Left renal cortex interstitium (tissue), 4 donors: Measurements from ENCODE around the gene SELENOH. TPM values are rescaled to one million over a fixed set of nuclear protein-coding genes. Genes with fewer than 3 reads are reported as not detected.
"Not testable (repeated sequence)": the region's sequence is repeated elsewhere in the genome, so short reads cannot be mapped to it uniquely, and the experiment has no call there.

Experiments used
- DNase-seq, 4 donors: peaks; one replicate each; pipeline ENCODE4 v3.0.0-alpha.2; 2013; ENCODE audit warnings: low read depth in 4 of 4, low spot score in 2 of 4, missing footprints in 1 of 4
- polyA plus RNA-seq, 4 donors: library from polyadenylated mRNA; unstranded; fragments of 120-200 nt; gene quantifications; one replicate each; pipeline ENCODE4 v1.2.1, GENCODE V29; 2013; ENCODE audit not compliant: insufficient read length in 4 of 4

The SELENOH gene
- 100 to 1,000 TPM; 110 to 168 (median 131) TPM for polyA plus RNA-seq

DNA sequence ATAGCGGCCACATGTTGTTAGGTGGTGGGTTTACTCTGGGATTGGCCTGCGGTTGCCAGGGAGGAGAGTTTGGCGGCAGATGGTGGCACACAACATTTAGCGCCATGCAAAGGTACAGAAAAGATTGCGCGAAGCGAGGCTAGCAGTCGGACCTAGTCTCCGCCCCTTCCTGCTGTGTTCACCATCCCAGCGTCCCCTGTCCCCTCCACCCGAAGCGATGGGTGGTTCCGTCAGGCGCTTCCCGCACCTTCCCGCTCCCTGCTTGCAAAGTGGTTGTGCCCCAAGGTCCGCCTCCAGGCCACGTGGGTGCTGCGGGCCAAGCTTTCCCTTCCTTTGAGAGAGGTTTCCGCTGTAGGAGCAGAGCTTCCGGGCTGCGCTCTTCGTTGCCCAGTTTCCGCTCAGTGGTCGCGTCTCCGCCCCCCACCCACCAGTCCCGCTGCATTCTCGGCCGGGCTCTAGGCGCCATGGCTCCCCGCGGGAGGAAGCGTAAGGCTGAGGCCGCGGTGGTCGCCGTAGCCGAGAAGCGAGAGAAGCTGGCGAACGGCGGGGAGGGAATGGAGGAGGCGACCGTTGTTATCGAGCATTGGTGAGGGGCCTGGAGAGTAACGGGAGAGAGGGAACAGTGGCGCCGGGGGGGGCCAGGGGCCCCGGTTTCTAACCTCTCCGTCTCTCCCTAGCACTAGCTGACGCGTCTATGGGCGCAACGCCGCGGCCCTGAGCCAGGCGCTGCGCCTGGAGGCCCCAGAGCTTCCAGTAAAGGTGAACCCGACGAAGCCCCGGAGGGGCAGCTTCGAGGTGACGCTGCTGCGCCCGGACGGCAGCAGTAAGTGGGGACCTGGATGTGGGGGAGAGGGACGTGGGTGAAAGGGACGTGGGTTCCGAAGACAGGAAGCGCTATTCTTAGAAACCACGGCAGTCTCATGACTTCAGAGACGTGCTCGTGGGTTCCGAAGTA lies at the start of gene SELENOH:
Gene SELENOH (plus strand): TSS at position 360 of the 955 bp plus-strand sequence. CDS start 105 bp downstream, at position 465.
- DNase-seq: peak; percentile 85 to 96 (median 90)

- no peak for DNase-seq
Observed at GRCh38 chr11:57698843-57699365, 42.4 kb upstream of the SELENOH start.

DNA sequence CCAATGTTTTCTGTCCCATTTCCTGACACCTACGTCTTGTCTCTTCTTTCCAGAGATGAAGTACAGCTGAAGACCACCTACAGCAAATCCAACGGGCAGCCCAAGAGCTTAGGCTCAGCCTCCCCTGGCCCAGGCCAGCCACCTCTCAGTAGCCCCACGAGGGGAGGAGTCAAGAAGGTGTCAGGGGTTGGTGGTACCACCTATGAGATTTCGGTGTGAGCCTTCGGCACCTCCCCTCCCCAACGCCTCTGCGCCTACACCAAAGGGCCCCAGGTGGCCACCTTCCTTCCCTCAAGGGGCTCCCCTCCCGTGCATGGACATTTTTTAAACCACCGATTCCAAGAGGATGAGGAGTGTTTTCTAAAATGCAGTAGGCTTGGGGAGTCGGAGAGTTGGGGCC lies 41.5 kb upstream of the SELENOH start:
- DNase-seq: no peak

- no peak for DNase-seq
Observed at GRCh38 chr11:57700425-57700824, 40.9 kb upstream of the SELENOH start.

DNA sequence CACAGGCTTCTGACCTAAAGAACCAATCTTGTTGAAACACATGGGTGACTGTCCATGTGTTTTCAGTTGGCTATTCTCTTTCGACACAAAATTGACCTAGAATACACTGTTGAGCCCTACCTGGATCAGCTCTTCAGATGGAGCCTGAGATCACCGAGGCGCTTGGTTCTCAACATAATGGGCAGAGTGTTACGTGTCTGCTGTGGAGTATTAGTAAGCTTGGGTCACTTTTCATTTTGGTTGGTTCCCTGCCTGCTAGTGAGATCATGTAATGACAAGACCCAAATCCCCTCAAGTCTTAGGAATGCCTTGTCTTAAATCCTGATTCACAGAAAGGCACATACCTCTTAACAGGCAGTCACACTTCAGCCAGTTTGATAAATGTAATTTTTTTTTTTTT lies 38.0 kb upstream of the SELENOH start:
- no peak for DNase-seq

DNA sequence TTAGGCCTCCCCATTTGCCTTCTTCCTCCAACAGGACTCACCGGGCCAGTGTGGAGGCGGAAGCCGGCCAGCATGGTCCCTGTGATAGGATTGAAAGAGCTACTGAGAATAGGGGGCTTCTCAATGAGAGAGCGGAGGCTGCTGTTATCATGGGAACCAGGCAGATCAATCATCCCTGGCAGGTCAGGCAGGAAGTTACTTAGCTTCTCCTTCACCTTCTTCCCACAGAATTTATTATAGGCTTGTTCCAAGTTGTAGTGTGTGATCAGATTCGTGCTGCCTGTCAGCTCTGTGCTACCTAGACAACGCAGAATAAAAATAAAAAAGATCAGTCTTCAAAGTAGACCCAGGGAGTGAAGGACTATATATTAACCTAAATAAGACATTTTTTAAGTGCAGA lies 36.4 kb upstream of the SELENOH start:
- no peak for DNase-seq

GRCh38 chr11:57705432-57705831 lies 35.9 kb upstream of the SELENOH start:
- DNase-seq: not testable (repeated sequence)

DNA sequence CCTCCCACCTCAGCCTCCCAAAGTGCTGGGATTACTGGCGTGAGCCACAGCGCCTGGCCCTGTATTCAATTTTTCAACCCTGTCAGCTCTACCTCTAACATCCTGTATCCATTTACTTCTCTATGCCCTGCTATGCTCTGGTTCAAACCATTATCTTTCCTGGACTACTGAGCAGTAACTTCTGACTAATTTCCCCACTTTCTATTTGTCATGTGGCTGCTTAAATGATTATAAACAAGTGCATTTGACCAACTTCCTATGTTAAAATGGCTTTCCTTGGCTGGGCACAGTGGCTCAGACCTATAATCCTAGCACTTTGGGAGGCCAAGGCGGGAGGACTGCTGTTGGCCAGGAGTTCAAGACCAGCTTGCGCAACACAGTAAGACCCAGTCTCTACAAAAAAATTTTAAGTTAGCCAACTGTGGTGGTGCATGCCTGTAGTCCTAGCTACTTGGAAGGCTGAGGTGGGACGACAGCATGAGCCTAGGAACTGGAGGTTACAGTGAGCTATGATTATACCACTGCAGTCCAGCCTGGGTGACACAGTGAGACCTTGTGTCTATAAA lies 31.4 kb upstream of the SELENOH start:
- DNase-seq: no peak

- DNase-seq: peak; percentile 57 to 70 (median 62)
Observed at GRCh38 chr11:57711414-57712255, 29.7 kb upstream of the SELENOH start, which contains the start of gene MED19. Gene MED19, minus strand, starts transcription at chr11:57712215. Its CDS starts 36 bp downstream, at chr11:57712179.

- DNase-seq: peak; percentile 93 to 99 (median 97)
Observed at GRCh38 chr11:57712256-57713150, 28.8 kb upstream of the SELENOH start, which contains the start of gene TMX2. Gene TMX2, plus strand, starts transcription at chr11:57712593. Its CDS starts 26 bp downstream, at chr11:57712619.

DNA sequence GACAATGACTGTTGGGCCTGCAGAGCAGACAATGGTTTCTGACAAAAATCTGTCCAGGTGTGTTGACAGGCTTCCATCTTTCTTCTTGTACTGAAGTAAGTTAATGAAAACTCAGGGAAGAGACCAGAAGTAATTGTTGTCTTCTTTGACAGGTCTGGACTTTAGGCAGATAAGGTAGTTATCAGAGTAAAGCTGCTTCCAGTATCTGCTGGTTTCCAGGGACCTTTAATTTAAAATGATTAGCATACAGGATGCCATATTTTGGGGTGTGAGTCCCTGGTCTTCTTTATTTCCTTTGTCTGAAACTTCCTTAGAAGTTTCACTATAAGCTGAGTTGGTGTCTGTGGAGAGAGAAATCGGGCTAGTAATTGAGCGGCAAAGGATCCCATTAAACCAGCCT lies 27.5 kb upstream of the SELENOH start:
- no peak for DNase-seq

DNA sequence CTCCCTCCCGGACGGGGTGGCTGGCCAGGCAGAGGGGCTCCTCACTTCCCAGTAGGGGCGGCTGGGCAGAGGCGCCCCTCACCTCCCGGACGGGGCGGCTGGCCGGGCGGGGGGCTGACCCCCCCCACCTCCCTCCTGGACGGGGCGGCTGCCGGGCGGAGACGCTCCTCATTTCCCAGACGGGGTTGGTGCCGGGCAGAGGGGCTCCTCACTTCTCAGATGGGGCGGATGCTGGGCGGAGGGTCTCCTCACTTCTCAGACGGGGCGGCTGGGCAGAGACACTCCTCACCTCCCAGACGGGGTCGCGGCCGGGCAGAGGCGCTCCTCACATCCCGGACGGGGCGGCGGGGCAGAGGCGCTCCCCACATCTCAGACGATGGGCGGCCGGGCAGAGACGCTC lies 24.6 kb upstream of the SELENOH start:
- DNase-seq: not testable (repeated sequence)

DNA sequence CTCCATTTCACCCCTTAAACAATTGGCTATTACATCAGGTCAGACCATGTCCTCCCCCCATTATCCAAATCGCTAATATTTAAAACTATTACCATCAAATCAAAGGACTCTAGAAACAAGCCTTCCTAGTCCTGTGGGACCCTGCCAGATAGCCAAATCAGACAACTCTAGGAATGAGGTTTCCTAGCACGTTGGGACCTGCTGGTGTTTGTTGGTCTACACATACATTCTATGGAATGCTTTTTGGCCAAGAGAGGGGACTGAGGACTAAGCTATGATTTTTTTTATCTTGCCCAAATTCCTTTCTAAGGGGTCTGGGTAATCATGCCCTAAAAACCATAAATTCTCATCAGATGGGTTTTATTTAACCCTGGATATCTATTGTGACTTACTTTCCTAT lies 14.1 kb upstream of the SELENOH start:
- DNase-seq: no peak

GRCh38 chr11:57728829-57729228 lies 12.5 kb upstream of the SELENOH start:
- DNase-seq: no peak

DNA sequence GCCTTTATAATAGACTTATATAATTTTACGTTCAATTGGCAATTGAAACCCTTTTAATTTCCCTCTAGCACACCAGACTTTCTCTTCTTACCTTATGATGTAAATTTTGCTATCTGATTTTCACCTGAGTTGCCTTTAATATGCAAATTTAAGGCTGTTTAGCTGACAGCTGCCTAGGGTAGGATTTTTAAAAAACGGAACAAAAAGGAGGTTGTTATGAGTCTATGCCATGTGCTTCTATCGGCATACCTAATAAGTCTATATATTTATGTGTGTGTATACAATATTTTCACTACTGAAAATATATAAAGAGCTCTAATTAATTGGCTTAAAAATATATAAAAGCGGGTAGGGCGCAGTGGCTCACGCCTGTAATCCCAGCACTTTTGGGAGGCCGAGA lies 11.8 kb upstream of the SELENOH start:
- no peak for DNase-seq

DNA sequence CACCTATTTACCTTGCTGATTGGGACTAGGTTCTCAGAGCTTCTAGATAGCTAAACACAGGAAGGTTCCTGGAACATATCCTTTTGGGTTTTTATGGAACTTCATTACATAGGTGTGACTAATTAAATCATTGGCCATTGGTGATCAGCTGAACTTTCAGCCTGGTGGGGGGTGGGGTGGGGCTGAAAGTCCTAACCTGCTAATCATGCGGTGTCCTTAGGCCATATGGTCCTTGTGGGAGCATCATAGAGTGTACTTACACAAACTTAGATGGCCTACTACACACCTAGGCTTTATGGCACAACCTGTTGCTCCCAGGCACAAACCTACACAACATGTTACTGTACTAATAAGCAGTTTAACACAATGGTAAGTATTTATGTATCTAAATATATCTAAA lies 8.6 kb upstream of the SELENOH start:
- DNase-seq: no peak

DNA sequence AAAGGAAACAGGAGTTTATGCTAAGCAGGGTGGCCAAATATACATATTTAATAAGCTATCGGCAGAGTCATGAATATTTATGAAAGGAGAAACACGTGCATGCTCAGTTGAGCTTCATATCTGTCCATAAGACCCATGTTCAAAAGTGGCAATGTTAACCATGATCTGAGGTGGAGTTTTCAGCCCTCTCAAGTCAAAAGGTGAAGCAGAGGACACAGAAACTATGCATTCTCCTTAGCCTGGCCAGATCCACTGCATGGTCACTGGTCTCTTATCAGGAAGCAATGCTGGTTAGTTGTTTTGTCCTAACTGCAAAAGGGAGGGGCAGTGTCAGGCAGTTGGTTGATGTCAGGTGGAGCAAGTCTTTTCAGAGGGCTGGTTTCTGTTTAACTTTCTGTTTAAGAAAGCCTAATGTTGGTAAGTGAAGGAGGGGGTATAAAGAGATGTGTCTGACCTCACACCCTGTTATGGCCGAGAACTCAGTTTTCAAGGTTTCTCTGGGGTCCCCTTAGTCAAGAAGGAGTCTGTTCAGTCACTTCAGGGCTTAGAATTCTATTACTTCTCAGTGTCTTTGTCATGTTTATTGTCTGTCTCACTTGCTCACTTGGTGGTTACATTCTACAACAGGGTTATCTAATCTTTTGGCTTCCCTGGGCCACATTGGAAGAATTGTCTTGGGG lies 5.5 kb upstream of the SELENOH start:
- DNase-seq: no peak

GRCh38 chr11:57742087-57742452 lies 779 bp downstream of the SELENOH start:
- DNase-seq: no peak

DNA sequence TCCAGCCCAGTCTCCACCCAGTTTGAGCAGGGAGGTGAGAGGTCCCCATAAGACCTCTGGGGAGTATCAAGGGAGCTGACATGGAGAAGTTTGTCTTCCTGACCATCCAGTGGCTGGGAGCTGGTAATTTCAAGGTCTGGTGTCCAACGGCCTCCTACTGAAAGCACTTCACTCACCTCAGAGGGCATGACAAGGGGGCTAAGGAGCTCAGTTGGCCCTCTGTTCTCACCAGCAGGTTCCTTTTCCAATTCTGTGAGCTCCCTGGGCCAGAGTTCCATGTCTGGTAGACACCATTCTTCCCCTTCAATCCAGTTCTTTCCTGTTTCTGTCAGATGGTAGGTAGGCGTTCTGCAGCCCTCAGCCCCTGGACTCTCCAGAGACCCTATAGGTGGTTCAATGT lies 3.1 kb downstream of the SELENOH start:
- DNase-seq: no peak
